HG03460 (cell line): ENCODE measurements around the gene EDIL3.
"Not testable (repeated sequence)": the region's sequence is repeated elsewhere in the genome, so short reads cannot be mapped to it uniquely, and the experiment has no call there.

Experiments
- ATAC-seq: cut with Tn5 transposase; IDR thresholded peaks from one replicate; pipeline ENCODE4 v1.9.1; 2021; ENCODE audit not compliant: unreplicated experiment

The EDIL3 gene

GRCh38 chr5:84085387-84086041 is 299.2 kb downstream of the EDIL3 start:
- ATAC-seq = no peak

DNA sequence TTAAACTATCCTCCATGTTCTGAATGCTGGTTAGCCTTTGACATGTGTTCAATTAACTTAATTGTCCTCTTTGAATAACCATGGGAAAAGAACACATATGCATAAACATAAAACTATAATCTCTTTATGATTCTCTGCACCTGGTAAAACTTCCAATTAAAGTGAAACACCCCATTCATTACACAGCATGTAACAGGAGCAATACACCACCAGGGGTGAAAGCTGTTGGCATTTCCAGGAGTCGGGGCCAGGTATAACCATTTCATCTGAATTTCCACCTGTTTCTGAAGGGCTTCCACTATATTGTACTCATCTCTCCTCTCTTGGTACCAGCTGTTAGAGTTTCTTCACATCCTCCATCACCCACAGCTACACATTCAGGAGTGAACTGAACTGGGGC is 303.8 kb downstream of the EDIL3 start:
- no peak for ATAC-seq

DNA sequence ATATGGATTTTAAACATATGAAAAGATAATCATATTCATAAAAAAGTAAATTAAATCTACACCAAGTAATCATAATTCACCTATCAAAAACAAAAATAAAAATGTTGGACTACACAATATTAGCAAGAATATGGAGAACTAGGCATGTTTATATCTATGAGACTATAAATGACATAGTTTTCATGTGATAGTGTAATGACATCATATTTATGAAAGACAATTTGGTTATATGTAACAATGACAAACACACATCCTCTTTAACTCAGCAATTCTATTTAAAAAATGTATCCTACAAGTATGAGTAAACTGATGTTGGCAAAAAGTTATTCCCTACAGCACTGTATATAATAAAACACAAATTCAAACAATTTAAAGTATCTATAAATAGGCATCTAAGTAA is 312.3 kb downstream of the EDIL3 start:
- ATAC-seq = no peak

DNA sequence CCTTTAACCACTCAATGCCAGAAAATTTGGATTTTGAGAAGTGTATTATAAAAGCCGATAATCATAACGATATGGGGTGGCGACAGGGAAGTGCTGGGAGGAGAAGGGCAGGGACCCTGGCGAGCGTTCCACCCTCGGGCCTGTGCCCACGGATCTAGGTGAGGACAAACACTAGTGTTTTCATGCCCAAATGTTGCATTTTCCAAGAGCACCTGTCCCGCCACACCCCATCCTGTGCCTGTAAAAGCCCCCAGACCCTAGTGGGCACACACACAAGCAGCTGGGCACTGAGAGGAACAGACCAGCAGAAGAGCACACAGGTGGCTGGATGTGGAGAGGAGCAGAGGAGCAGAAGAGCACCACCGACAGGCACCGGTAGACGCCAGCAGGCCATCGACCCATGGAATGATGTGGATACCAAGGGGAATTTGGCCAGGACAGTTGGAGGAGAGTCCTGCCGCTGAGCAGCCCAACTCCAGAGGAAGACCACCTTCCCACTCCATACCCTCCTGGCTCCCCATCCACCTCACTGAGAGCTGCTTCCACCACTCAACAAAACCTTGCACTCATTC is 315.0 kb downstream of the EDIL3 start:
- ATAC-seq = no peak

DNA sequence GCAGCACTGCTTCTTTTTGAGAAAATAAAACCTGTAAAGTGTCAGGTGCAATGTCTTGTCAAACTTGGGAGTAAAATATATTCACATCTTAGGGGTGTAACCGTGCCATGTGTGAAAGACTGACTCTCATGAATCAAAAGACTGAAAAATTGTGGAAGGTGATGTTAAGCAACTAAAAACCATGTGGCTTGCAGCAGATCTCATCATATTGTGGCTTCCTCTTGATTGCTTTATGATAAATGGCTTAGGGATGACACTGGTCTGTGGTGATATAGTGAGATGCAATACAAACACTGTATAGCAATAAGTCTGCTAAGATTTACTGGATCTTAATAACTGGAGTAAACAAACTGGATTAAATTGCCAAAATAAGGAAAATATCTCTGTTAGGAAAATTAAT is 321.6 kb downstream of the EDIL3 start:
- no peak for ATAC-seq

- ATAC-seq = no peak
Observed at GRCh38 chr5:84059672-84060071, 325.0 kb downstream of the EDIL3 start.

DNA sequence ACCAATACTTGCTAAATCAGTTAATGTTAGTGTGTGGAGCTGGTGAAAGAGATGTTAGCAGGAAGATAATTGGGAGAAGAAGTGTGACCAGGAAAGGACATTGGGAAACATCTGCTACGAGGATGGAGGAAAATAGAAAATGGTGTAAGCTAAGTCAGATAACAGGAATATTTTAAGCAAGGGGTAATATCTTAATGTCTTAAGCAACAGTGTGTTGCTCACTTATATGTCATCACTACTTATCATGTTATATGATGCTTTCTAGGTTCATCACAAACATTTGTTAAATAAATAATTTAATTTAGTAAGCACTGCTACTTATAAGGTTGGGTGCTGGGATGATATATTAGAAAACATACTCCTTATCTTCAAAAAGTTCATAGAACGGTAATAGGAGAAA is 326.1 kb downstream of the EDIL3 start:
- no peak for ATAC-seq

DNA sequence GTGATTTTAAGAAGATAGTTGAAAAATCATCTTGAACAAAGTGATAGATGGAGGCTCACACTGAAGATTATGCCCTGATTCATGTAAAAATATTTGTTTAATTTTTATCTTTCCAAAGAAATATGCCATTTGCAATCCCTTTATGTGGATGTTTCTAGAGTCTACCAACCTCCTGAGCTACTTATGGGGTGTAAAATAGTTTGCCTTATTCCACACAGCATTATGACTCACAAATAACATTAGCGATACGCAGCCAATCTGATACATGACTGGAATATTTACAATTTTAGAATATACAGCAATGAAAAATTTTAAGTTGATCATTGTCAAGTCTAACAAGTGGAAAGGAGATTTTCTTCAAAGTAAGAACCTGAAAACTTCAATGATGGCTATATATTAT is 327.5 kb downstream of the EDIL3 start:
- ATAC-seq = no peak

DNA sequence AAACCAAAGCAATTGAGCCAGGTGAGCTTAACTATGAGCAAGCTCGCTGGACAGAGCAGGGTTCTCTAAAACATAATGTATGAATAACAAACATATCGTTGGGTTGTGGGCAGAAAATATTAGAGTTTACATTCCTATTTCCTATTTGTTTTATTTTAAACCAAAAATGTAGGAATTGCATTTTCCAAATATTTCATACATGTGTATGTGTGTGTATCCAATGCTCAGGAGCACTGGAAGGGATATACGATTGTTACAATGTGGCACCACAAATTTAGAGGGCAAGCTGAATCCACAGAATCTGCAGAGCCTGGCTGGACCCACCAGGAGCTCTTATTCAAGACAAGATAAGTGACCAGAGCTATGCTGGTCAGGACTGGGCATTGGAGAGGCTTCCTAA is 338.7 kb downstream of the EDIL3 start:
- no peak for ATAC-seq

DNA sequence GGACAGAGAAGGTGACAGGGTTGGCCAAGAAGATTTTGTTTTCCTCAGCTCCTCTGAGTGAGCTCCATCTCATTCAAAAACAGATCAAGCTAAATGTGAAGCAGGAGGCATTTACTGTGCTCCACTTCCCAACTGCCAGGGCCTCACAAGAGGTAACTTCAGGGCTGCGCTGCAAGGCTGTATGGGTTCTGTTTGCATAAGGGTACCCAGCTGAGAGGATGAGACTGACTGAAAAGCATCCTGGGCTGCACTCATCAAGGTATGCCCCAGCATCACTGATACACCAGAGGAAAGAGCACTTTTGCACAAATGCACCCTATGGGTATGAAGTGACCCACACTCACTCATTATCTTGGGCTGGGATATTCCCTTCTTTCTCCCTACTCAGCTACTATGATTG is 347.8 kb downstream of the EDIL3 start:
- ATAC-seq = no peak

- ATAC-seq = no peak
Observed at GRCh38 chr5:84032324-84032723, 352.4 kb downstream of the EDIL3 start.

- no peak for ATAC-seq
Observed at GRCh38 chr5:84028093-84028492, 356.6 kb downstream of the EDIL3 start.

- ATAC-seq = not testable (repeated sequence)
Observed at GRCh38 chr5:84018521-84018920, 366.2 kb downstream of the EDIL3 start.

- ATAC-seq = no peak
Observed at GRCh38 chr5:84017523-84018172, 367.0 kb downstream of the EDIL3 start.

DNA sequence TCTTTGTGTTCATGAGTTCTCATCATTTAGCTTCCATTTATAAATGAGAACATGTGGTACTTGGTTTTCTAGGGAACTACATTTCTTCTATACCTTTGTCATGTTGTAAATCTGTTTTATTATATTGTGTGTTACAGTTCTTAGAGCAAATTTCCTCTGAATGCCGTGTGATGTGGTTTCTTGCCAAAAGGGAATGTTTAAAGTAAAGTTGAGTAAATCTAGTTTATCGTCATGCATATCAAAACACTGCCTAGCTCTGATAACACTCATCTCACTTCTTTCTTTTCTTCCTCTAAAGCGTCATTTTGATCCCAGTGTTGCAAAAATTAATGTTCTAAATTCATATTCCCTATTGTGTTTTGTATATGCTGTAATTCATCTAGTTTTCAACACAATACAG is 368.6 kb downstream of the EDIL3 start:
- no peak for ATAC-seq

GRCh38 chr5:84014966-84015365 is 369.7 kb downstream of the EDIL3 start:
- no peak for ATAC-seq

DNA sequence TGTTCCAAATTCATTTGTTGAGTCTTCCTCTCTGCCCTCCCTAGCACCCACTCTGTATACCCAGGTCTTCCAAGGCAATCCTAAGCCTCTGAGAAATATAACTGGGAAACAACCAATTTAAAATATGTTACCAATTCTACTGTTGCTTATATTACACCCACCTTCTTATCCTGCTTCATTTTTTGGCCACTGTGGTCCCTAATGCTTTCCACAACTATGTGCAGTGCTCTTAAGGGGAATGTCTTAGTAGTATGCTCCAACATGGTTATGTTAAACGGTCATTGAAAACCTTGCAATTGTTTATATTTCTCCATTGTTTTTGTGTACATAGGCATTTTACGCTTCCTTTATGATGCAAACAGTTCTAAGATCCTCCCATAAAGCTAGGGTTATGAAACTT is 390.9 kb downstream of the EDIL3 start:
- no peak for ATAC-seq

GRCh38 chr5:83991566-83992224 is 393.0 kb downstream of the EDIL3 start:
- ATAC-seq = no peak

- no peak for ATAC-seq
Observed at GRCh38 chr5:83988293-83988685, 396.4 kb downstream of the EDIL3 start.

DNA sequence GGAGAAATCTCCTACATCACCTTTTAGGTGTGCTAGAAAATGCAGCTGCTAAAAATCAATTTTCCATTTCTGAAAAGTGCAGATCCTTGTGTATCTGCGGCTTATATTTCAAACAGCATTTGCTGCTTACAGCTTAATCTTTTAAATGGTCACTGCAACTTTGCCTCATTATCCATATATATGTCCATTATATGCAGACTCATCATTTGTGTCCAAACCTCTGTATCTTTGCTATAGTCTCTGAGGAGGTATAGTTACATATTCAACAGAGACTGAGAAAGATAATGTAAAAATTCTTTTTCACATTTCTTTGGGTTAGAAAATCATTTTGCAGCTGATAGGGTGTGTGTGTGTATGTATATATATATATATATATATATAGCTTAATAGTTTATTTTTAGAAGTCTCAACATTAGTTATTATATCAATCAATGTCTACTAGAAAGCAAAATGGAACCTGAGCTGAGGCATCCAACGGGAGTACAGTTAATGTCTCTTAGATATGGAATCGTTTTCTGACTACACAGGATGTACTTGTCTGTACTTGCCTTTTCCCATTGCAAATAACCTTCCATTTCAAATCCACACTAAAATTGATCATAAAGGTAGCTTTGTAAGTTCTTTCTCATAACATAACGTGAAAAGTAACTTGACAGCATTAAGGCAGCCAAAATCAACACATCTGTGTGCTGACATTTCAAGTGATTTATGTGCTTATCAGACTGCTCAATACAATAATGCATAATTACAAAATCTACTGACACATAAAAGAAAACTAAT is 397.0 kb downstream of the EDIL3 start:
- ATAC-seq = no peak

GRCh38 chr5:83983852-83984251 is 400.8 kb downstream of the EDIL3 start:
- no peak for ATAC-seq
